ENCODE results near the gene FAM9B. TPM values are rescaled to one million over a fixed set of nuclear protein-coding genes. Genes with fewer than 3 reads are reported as not detected.

Gene FAM9B
- polyA plus RNA-seq, 1 donor (not counting 4 experiments of a cell fraction or from before 2014, with no cell fraction given), result not detected

DNA sequence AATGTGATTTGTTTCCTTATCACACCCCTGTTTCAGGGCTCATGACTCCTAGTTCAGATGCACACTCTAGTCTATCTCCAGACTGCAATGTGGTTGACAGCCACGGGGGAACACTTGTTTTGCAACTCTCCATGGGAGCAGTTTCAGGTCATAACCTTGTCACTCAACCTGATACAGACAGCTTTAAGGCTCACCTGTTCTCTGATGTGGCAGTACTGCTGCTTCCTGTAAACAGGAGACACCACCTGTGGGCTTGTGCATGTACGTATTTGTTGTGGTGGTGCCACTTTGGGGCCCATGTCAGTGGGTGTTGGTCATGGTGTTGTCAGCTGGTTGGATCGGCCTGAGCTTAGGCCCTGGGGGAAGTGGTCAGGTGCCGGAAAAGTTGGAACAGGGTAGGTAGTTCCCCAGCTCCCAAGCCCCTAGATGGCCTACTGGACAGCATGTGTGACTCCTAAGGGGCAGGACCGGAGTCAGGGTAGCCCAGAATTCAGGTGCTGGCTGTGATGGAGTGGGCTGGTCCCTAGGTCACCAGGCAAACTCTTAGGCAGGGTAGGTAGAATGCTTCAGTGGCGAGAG is 46.2 kb downstream of the FAM9B start:
- no peak for DNase-seq (ENCODE audit: low read depth, low spot score)
- H3K79me2 ChIP-seq (ENCODE audit: control insufficient read depth, insufficient read depth, low read length), result no peaks in the 10 kb centered on the region
- no peaks in the 10 kb centered on the region for H4K20me1 ChIP-seq (ENCODE audit: control insufficient read depth, extremely low read depth, insufficient read depth, low read length)
- TF ChIP-seq, protein P1, sequence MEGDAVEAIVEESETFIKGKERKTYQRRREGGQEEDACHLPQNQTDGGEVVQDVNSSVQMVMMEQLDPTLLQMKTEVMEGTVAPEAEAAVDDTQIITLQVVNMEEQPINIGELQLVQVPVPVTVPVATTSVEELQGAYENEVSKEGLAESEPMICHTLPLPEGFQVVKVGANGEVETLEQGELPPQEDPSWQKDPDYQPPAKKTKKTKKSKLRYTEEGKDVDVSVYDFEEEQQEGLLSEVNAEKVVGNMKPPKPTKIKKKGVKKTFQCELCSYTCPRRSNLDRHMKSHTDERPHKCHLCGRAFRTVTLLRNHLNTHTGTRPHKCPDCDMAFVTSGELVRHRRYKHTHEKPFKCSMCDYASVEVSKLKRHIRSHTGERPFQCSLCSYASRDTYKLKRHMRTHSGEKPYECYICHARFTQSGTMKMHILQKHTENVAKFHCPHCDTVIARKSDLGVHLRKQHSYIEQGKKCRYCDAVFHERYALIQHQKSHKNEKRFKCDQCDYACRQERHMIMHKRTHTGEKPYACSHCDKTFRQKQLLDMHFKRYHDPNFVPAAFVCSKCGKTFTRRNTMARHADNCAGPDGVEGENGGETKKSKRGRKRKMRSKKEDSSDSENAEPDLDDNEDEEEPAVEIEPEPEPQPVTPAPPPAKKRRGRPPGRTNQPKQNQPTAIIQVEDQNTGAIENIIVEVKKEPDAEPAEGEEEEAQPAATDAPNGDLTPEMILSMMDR (optimal IDR thresholded peaks at IDR 0.05 in 1 of 3, IDR thresholded peaks at IDR 0.05 in 1 of 3, conservative IDR thresholded peaks at IDR 0.05 in 1 of 3; ENCODE audit: extremely low read depth in 1 of 3, insufficient read depth in 2 of 3, low read length in 3 of 3), result no peak
- TF ChIP-seq EZH2 (IDR thresholded peaks at IDR 0.05; ENCODE audit: low read length), result no peak
- H3K36me3 ChIP-seq (ENCODE audit: control insufficient read depth in 2 of 2, extremely low read depth in 1 of 2, insufficient read depth in 2 of 2, low read length in 2 of 2), result no peaks in the 10 kb centered on the region
- peaks cover 10% of the 10 kb centered on the region for H3K4me1 ChIP-seq (ENCODE audit: control insufficient read depth, extremely low read depth, insufficient read depth, low read length)
- no peak overlapping the region for H3K4me3 ChIP-seq (ENCODE audit: control insufficient read depth in 2 of 3, extremely low read depth in 1 of 3, insufficient read depth in 2 of 3, low read depth in 1 of 3, low read length in 3 of 3)
- H3K27ac ChIP-seq (ENCODE audit: control insufficient read depth, insufficient read depth, low read length), result no peak overlapping the region
- no peaks in the 10 kb centered on the region for H3K27me3 ChIP-seq (ENCODE audit: control insufficient read depth, extremely low read depth, insufficient read depth, low read length)
- H3K9me3 ChIP-seq (ENCODE audit: control insufficient read depth, low read depth, low read length), result no peaks in the 10 kb centered on the region
- H3K9ac ChIP-seq (ENCODE audit: control insufficient read depth, extremely low read depth, insufficient read depth, low read length), result no peak overlapping the region
- dilution Hi-C loops (cut with MboI; ENCODE audit: extremely low pct_ligation_motif_present, low sequenced_read_pairs), result no loop called here
- FAIRE-seq, result no peak
- peak overlapping the region; percentile 56 for H3K4me2 ChIP-seq (ENCODE audit: control insufficient read depth, extremely low read depth, insufficient read depth, low read depth, low read length)
- H2AFZ ChIP-seq (ENCODE audit: control insufficient read depth, low read length), result no peak overlapping the region
- no peaks in the 10 kb centered on the region for H3K9me1 ChIP-seq (ENCODE audit: control insufficient read depth, extremely low read depth, insufficient read depth, low read length)

DNA sequence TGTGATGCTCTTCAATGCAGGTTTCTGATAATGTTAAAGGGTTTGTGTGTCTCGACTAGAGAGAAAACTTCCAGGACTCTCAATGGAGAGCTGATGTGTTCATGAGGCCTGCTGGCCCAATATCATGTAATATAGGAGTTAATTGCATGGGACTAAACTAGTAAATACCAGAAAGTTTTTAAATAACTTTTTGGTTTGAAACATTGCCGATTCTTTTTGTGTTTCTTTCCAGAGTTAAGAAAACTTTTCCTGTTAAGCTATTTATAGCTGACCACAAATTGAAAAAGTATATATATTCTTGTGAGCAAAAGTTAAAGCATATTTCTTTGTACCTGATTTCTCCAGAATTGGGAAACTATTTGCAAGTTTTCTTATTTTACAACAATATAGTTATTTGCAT is 49.7 kb downstream of the FAM9B start:
- Histone ChIP-seq H3K4me2 (ENCODE audit: control insufficient read depth, extremely low read depth, insufficient read depth, low read depth, low read length) (no peak overlapping the region), H3K27ac (ENCODE audit: control insufficient read depth, insufficient read depth, low read length) (no peak overlapping the region), H3K79me2 (ENCODE audit: control insufficient read depth, insufficient read depth, low read length) (no peaks in the 10 kb centered on the region), H3K9me1 (ENCODE audit: control insufficient read depth, extremely low read depth, insufficient read depth, low read length) (no peaks in the 10 kb centered on the region), H4K20me1 (ENCODE audit: control insufficient read depth, extremely low read depth, insufficient read depth, low read length) (no peaks in the 10 kb centered on the region), H3K4me3 (ENCODE audit: control insufficient read depth in 2 of 3, extremely low read depth in 1 of 3, insufficient read depth in 2 of 3, low read depth in 1 of 3, low read length in 3 of 3) (no peak overlapping the region), H3K27me3 (ENCODE audit: control insufficient read depth, extremely low read depth, insufficient read depth, low read length) (peaks cover 7% of the 10 kb centered on the region), H3K9me3 (ENCODE audit: control insufficient read depth, low read depth, low read length) (no peaks in the 10 kb centered on the region), H3K36me3 (ENCODE audit: control insufficient read depth in 2 of 2, extremely low read depth in 1 of 2, insufficient read depth in 2 of 2, low read length in 2 of 2) (no peaks in the 10 kb centered on the region), H3K4me1 (ENCODE audit: control insufficient read depth, extremely low read depth, insufficient read depth, low read length) (peaks cover 10% of the 10 kb centered on the region), H2AFZ (ENCODE audit: control insufficient read depth, low read length) (no peak overlapping the region), H3K9ac (ENCODE audit: control insufficient read depth, extremely low read depth, insufficient read depth, low read length) (no peak overlapping the region)
- dilution Hi-C loops (cut with MboI; ENCODE audit: extremely low pct_ligation_motif_present, low sequenced_read_pairs), result no loop called here
- no peak for DNase-seq (ENCODE audit: low read depth, low spot score)
- FAIRE-seq, result no peak
- TF ChIP-seq EZH2 (IDR thresholded peaks at IDR 0.05; ENCODE audit: low read length), result no peak
- TF ChIP-seq, protein P1 (optimal IDR thresholded peaks at IDR 0.05 in 1 of 3, IDR thresholded peaks at IDR 0.05 in 1 of 3, conservative IDR thresholded peaks at IDR 0.05 in 1 of 3; ENCODE audit: extremely low read depth in 1 of 3, insufficient read depth in 2 of 3, low read length in 3 of 3), result no peak

All from keratinocyte (primary cell).